ENCODE results near the gene R3HDM4.

The R3HDM4 gene

GRCh38 chr19:862581-863314, 50.3 kb downstream of the R3HDM4 start:
- Histone ChIP-seq H3K4me3 (ENCODE audit: control insufficient read depth in 1 of 7, extremely low read depth in 1 of 7, insufficient read depth in 4 of 7, low read depth in 2 of 7, low read length in 6 of 7) (peak overlapping the region; percentile 3 to 61 (median 42)), H3K4me1 (ENCODE audit: control extremely low read depth in 1 of 4, control insufficient read depth in 4 of 4, insufficient read depth in 4 of 4, low read length in 3 of 4) (peaks cover 0 to 40% (median 37%) of the 10 kb centered on the region in 4 experiments), H3K36me3 (ENCODE audit: control insufficient read depth in 4 of 4, insufficient read depth in 4 of 4, low read length in 3 of 4) (peaks cover under 1 to 5% (median 4%) of the 10 kb centered on the region in 4 experiments), H3K9me3 (ENCODE audit: control extremely low read depth in 1 of 5, control insufficient read depth in 4 of 5, insufficient read depth in 2 of 5, low read depth in 1 of 5, low read length in 4 of 5) (no peaks in the 10 kb centered on the region), H3K27ac (ENCODE audit: insufficient read depth in 1 of 2, low read depth in 1 of 2, low read length in 2 of 2, poor library complexity in 1 of 2, severe bottlenecking in 2 of 2) (no peak overlapping the region), H3K27me3 (replicated peaks in 2 of 5; ENCODE audit: control insufficient read depth in 4 of 5, insufficient read depth in 5 of 5, low read length in 4 of 5) (peaks cover 0 to 17% (median 11%) of the 10 kb centered on the region in 5 experiments)
- CTCF ChIA-PET: interaction anchor here (0.5 to 3.7 kb wide), 20 partner anchors 12 to 143 kb away, joined by 3 to 23 read pairs (median 4); partner anchors contain the start of genes KISS1R and WDR18
- POLR2A ChIA-PET: no interaction called here
- 11% methylated on average over 22 of the region's 48 CpGs for WGBS (ENCODE audit: insufficient coverage)
- DNase-seq: peak; percentile 81 to 92 (median 91)

DNA sequence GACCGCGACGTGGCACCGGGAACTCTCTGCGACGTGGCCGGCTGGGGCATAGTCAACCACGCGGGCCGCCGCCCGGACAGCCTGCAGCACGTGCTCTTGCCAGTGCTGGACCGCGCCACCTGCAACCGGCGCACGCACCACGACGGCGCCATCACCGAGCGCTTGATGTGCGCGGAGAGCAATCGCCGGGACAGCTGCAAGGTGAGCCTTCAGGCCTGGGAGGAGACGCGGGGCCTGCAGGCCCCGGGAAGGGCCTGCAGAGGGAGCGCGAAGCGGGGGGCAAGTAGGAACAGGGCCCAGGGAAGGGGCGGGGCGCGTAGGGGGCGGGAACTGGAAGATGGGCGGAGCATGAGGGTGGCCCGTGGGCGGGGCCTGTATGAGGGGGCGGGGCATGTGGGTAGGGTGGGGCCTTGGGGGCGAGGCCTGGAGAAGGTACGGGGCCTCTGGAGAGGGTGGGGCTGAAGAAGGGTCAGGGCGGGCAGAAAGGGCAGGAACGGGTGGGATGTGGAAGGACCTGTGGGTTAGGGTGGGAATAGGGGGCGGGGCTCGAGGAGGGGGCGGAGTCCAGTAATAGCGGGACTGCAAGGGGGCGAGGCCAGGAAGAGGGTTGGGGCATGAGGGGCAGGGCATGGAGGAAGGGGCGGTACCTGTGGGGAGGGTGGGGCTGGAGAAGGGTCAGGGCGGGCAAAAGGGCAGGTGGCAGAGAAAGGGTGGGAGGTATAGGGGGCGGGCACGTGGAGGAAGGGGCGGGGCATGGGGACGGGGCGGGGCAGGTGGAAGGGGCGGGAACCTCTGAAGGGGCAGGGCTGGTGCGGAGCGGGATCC, 51.1 kb downstream of the R3HDM4 start:
- POLR2A ChIA-PET: no interaction called here
- Histone ChIP-seq H3K27me3 (replicated peaks in 2 of 5; ENCODE audit: control insufficient read depth in 4 of 5, insufficient read depth in 5 of 5, low read length in 4 of 5) (peaks cover 0 to 17% (median 11%) of the 10 kb centered on the region in 5 experiments), H3K27ac (ENCODE audit: insufficient read depth in 1 of 2, low read depth in 1 of 2, low read length in 2 of 2, poor library complexity in 1 of 2, severe bottlenecking in 2 of 2) (no peak overlapping the region), H3K4me3 (ENCODE audit: control insufficient read depth in 1 of 7, extremely low read depth in 1 of 7, insufficient read depth in 4 of 7, low read depth in 2 of 7, low read length in 6 of 7) (peak overlapping the region in 3 of 7 experiments; percentile 46 to 61 (median 52)), H3K9me3 (ENCODE audit: control extremely low read depth in 1 of 5, control insufficient read depth in 4 of 5, insufficient read depth in 2 of 5, low read depth in 1 of 5, low read length in 4 of 5) (no peaks in the 10 kb centered on the region), H3K4me1 (ENCODE audit: control extremely low read depth in 1 of 4, control insufficient read depth in 4 of 4, insufficient read depth in 4 of 4, low read length in 3 of 4) (peaks cover 0 to 40% (median 37%) of the 10 kb centered on the region in 4 experiments), H3K36me3 (ENCODE audit: control insufficient read depth in 4 of 4, insufficient read depth in 4 of 4, low read length in 3 of 4) (no peaks in the 10 kb centered on the region)
- DNase-seq: peak; percentile 82 to 94 (median 93)
- WGBS (ENCODE audit: insufficient coverage): 21% methylated on average over 44 of the region's 60 CpGs
- CTCF ChIA-PET: interaction anchor here (1.0 to 3.7 kb wide), 7 partner anchors 17 to 134 kb away, joined by 3 to 23 read pairs (median 4); partner anchors contain the start of gene KISS1R

DNA sequence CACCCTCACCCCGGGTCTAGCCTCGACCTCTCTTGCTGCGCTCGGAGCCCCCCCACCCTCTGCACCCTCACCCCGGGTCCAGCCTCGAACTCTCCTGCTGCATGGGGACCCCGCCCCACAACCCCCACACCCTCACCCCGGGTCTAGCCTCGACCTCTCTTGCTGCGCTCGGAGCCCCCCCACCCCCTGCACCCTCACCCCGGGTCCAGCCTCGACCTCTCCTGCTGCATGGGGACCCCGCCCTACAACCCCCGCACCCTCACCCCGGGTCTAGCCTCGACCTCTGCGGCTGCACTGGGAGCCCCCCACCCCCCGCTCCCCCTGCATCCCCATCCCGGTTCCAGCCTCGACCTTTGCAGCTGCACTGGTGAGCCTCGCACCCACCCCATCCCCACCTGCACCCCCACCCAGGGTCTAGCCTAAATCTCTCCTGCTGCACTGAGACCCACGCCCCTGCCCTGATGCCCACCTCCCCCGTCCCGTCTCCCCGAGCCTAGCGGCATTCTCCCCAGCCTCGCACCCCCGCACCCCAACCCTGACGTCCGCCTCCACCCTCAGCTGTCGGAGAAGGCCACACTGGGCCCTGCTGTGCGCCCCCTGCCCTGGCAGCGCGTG, 51.8 kb downstream of the R3HDM4 start:
- DNase-seq: no peak
- CTCF ChIA-PET: no interaction called here
- POLR2A ChIA-PET: no interaction called here
- H3K36me3 ChIP-seq (ENCODE audit: control insufficient read depth in 4 of 4, insufficient read depth in 4 of 4, low read length in 3 of 4): no peaks in the 10 kb centered on the region
- peaks cover 0 to 17% (median 11%) of the 10 kb centered on the region in 5 experiments for H3K27me3 ChIP-seq (replicated peaks in 2 of 5; ENCODE audit: control insufficient read depth in 4 of 5, insufficient read depth in 5 of 5, low read length in 4 of 5)
- 57% methylated on average over 14 of the region's 35 CpGs for WGBS (ENCODE audit: insufficient coverage)
- H3K9me3 ChIP-seq (ENCODE audit: control extremely low read depth in 1 of 5, control insufficient read depth in 4 of 5, insufficient read depth in 2 of 5, low read depth in 1 of 5, low read length in 4 of 5): no peaks in the 10 kb centered on the region
- peak overlapping the region in 2 of 7 experiments; percentile 23 to 26 for H3K4me3 ChIP-seq (ENCODE audit: control insufficient read depth in 1 of 7, extremely low read depth in 1 of 7, insufficient read depth in 4 of 7, low read depth in 2 of 7, low read length in 6 of 7)
- no peak overlapping the region for H3K27ac ChIP-seq (ENCODE audit: insufficient read depth in 1 of 2, low read depth in 1 of 2, low read length in 2 of 2, poor library complexity in 1 of 2, severe bottlenecking in 2 of 2)
- peaks cover 0 to 40% (median 37%) of the 10 kb centered on the region in 4 experiments for H3K4me1 ChIP-seq (ENCODE audit: control extremely low read depth in 1 of 4, control insufficient read depth in 4 of 4, insufficient read depth in 4 of 4, low read length in 3 of 4)

- peaks cover 0 to 40% (median 36%) of the 10 kb centered on the region in 4 experiments for H3K4me1 ChIP-seq (ENCODE audit: control extremely low read depth in 1 of 4, control insufficient read depth in 4 of 4, insufficient read depth in 4 of 4, low read length in 3 of 4)
- H3K4me3 ChIP-seq (ENCODE audit: control insufficient read depth in 1 of 7, extremely low read depth in 1 of 7, insufficient read depth in 4 of 7, low read depth in 2 of 7, low read length in 6 of 7): peak within 1 kb of the TSS in 5 of 7 experiments; percentile 32 to 66 (median 57)
- WGBS (ENCODE audit: insufficient coverage): 21% methylated on average over 17 of the region's 24 CpGs
- H3K27ac ChIP-seq (ENCODE audit: insufficient read depth in 1 of 2, low read depth in 1 of 2, low read length in 2 of 2, poor library complexity in 1 of 2, severe bottlenecking in 2 of 2): peak within 1 kb of the TSS in 1 of 2 experiments; percentile 64
- H3K9me3 ChIP-seq (ENCODE audit: control extremely low read depth in 1 of 5, control insufficient read depth in 4 of 5, insufficient read depth in 2 of 5, low read depth in 1 of 5, low read length in 4 of 5): no peaks in the 10 kb centered on the region
- ChIA-PET POLR2A (no interaction called here), CTCF (interaction anchor here (0.9 to 1.5 kb wide), 5 partner anchors 34 to 384 kb away, joined by 3 to 6 read pairs (median 3); partner anchors contain the start of genes MED16 and RNU6-9)
- DNase-seq: peak; percentile 30 to 71 (median 52)
- H3K27me3 ChIP-seq (replicated peaks in 2 of 5; ENCODE audit: control insufficient read depth in 4 of 5, insufficient read depth in 5 of 5, low read length in 4 of 5): peaks cover 0 to 19% (median 11%) of the 10 kb centered on the region in 5 experiments
- H3K36me3 ChIP-seq (ENCODE audit: control insufficient read depth in 4 of 4, insufficient read depth in 4 of 4, low read length in 3 of 4): no peaks in the 10 kb centered on the region
Measured at GRCh38 chr19:858868-859843, 53.9 kb downstream of the R3HDM4 start, which contains the start of gene CFD. Gene CFD, plus strand, starts transcription at chr19:859664. Its CDS starts 26 bp downstream, at chr19:859690.

DNA sequence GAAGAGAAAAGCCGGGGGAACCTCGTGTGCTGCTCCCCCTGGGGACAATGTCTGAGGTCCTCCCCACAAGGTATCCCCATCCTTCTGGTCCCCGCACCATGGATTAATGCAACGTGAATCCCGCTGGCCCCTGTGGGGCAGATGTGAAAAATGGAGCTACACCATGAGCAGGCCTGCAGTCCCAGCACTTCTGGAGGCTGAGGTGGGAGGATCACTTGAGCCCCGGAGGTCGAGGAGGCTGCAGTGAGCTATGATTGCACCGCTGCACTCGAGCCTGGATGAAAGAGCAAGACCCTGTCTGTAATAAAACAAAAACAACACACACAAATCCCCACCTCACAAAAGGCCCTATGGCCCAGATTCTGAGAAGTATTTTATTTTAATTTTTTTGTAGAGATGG, 54.7 kb downstream of the R3HDM4 start:
- H3K9me3 ChIP-seq (ENCODE audit: control extremely low read depth in 1 of 5, control insufficient read depth in 4 of 5, insufficient read depth in 2 of 5, low read depth in 1 of 5, low read length in 4 of 5): no peaks in the 10 kb centered on the region
- ChIA-PET POLR2A (no interaction called here), CTCF (interaction anchor here (0.6 to 1.5 kb wide), 4 partner anchors 35 to 145 kb away, joined by 3 to 6 read pairs (median 4); partner anchors contain the start of genes MED16 and RNU6-9)
- H3K27me3 ChIP-seq (replicated peaks in 2 of 5; ENCODE audit: control insufficient read depth in 4 of 5, insufficient read depth in 5 of 5, low read length in 4 of 5): peaks cover 0 to 23% (median 11%) of the 10 kb centered on the region in 5 experiments
- 74% methylated on average over 5 of the region's 9 CpGs for WGBS (ENCODE audit: insufficient coverage)
- H3K4me3 ChIP-seq (ENCODE audit: control insufficient read depth in 1 of 7, extremely low read depth in 1 of 7, insufficient read depth in 4 of 7, low read depth in 2 of 7, low read length in 6 of 7): no peak overlapping the region
- H3K36me3 ChIP-seq (ENCODE audit: control insufficient read depth in 4 of 4, insufficient read depth in 4 of 4, low read length in 3 of 4): no peaks in the 10 kb centered on the region
- peaks cover 0 to 32% (median 28%) of the 10 kb centered on the region in 4 experiments for H3K4me1 ChIP-seq (ENCODE audit: control extremely low read depth in 1 of 4, control insufficient read depth in 4 of 4, insufficient read depth in 4 of 4, low read length in 3 of 4)
- DNase-seq: no peak
- H3K27ac ChIP-seq (ENCODE audit: insufficient read depth in 1 of 2, low read depth in 1 of 2, low read length in 2 of 2, poor library complexity in 1 of 2, severe bottlenecking in 2 of 2): no peak overlapping the region
